Measurements from ENCODE around the gene AFF3.

AFF3 gene

DNA sequence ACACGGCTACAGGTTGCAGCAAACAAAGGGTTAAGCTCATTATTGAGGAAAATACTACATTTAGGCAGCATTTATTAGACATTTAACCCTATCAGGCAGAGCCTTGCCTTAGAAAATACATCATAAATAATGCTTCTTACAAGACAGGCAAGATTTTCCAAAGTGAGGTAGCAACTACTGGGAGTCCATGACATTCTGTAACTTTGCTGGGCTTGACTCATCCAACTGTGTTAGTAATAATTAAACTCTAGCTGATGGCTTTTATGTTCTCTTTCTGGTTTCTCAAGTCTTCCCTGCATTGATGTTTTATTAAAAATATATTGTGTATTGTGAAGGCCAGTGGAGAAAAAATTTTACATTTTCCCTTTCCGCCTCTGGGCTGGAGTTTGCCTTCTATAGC, 291.3 kb downstream of the AFF3 start:
- no peak for DNase-seq

DNA sequence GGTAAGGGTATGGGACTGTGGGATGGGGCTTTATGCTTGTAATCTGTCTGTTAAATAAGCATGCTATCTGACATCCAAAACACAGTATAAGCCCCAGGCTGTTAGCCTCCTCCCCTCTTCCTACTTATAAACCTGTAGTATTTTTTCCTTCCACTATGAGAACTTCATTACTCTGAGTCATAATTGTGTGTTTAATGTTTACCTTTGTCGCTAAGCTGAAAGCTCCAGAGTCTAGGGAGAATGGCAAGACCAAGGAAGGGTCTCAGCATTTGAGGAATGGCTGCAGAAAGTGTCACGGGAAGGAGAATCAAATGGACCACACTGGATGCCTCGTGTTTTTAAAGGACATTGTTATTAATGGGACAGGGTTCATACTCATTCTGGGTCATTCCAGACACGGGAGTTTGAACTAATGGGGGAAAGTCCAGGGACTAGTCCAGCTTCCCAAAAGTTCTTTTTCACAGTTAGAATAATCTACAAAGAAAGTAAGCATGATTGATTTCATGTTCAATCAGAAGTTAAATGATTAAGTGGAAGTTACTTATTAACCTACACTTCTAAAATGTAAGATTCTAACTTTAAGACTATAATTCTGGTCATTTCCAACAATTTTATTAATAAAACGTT, 292.2 kb downstream of the AFF3 start:
- DNase-seq = no peak

DNA sequence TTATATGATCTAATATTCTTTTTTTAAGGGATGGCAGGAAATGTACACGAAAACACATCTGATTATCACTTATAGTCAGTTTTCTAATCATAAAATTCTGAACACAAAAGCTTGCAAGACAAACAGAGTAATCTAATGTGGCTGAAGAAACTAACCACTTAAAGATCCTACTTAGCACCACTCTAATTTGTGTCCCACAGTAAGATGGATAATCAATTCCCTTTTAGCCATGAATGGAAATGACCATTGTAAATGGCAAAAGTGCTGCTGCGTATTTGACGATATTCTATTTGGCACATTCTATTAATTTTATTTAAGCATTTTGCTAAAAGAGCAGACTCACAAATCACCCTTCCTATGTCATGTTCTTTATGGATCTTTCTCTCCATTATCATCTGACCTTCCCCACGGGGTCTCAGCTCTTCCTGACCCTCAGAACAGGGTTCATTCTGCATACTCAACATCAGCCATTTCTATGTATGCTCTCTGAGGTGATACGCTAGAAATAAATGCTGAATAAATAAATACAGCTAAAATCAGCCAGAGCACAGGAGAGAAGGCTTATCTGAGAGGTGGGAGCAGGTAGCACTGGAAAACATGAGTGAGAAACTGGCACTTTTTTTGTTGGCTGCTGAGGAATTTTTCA, 295.8 kb downstream of the AFF3 start:
- DNase-seq = no peak

DNA sequence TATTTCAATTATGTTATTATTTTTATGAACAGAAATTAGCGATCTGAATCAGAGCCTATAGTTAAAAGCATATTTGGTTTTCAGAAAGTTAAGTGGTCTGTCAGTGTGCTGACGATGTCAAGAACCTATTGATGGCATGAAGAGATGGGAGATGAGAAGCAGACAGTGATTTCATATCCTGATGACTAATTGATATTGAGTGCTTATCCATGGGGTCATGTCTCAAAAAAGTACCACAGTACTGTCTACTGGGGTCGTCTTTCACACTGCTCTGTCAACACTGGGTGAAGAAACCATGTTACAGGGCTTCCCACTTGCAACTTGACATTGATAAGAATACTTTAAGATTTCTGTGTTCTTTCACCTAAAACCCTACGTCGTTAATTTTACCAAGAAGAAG, 297.1 kb downstream of the AFF3 start:
- no peak for DNase-seq

DNA sequence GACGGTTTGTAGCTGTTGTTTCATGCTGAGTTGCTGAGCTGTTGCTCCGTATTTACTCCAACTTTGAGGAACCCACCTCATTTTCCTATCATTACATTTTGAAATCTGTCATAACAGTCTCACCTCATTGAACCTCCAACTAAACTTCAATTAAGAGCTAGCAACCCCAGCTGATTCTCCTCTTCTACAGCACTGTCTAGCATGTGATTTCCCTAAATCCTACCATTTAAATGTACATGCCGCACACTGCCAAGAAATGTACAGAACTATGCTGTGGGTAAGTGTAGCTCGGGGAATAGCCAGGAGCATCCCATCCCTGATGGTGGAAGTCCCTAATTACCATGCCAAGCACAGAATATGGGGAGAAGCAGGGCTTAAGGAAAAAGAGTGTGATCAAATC, 299.9 kb downstream of the AFF3 start:
- no peak for DNase-seq

DNA sequence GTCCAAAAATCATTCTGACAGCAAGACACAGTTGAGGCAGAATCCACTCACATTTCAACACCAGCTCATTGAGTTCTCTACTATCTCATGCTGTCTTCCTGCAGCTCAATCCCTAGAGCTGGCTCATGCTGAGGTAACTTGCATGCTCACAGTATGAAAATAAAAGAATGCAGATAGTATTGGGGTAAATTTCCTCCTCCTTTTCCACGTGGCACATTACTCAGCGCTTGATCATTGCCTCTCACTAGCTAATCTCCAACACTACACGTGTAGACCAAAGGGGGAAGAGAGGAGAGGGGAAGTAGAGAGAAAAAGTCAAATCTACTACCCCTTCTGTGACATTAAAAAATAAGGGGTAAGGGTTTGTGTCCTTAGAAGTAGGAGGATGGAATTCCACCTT, 300.6 kb downstream of the AFF3 start:
- DNase-seq = no peak

DNA sequence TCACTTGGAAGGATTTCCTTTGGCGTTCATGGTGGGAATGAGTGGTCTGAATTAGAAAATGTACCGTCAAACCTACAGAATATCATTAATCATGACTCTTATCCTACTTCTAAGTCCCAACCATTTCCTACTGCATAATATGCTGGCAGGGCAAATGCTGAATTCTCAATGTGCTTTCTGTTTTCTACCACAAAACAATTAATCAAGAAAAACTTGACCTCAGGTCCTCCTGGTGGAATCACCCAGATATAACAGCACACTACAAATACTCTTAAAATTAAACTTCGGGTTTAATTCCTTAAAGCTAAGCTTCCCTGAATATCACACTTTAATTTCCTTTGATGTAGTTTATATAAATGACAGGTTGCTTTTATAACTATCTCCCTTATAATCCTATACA, 301.6 kb downstream of the AFF3 start:
- no peak for DNase-seq

DNA sequence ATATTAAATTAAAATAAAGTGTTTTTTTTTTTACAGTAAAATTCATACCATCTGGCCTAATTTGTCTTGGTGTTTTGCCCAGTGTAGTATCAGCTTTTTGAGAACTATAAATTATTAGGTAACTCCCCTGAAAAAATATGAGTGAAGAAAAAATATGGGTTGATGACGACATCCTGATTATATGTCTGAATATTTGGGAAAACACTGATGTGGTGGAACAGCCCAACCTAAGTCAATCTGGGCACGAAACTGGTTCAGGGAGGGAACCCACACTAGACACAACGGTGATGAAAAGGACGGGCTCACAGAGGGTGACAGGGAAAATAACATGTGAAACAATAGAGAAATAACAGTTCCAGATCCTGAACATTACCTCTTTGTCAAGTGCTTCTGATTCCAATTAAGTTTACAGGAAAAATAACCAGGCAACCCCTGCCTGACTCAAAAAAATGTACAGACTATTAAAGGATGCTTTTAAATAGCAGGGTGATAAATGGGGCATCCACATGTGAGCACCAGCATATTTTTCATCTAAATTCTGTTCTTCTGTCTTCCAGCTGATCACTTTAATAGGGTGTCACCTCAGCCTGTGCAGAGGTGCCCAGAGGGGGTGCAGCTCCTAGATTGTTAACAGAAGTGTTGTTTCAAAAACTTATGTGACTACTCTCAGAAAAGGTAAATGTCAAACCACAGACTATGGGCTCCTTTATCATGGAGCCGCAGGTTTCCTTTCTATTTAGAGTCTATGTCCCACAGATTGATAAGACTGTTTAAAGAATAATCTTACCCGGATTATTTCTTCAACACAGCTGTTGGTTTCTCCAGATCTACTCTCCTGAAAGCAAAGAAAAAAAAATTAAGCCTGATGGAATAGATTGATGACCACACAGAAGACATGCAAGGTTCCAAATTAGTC, 305.4 kb downstream of the AFF3 start:
- DNase-seq = peak; percentile 33

DNA sequence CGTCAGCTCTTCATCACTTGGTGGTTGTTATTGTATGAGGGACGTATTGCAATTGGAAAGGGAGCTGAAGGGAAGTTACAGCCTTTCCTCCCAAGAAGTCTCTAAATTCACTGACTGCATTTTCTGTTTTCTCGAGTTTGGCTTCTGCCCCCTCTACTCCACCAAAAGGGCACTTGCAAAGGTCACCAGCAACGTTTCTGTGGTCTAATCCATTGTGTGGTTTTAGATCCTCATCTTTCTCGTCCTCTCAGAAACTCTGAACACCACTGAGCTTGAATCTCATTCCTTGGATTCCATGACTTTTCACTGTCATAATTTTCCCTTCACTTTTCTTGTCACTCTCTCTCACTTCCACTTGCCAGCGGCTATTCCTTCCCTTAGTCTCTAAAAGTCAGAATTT, 308.0 kb downstream of the AFF3 start:
- no peak for DNase-seq

DNA sequence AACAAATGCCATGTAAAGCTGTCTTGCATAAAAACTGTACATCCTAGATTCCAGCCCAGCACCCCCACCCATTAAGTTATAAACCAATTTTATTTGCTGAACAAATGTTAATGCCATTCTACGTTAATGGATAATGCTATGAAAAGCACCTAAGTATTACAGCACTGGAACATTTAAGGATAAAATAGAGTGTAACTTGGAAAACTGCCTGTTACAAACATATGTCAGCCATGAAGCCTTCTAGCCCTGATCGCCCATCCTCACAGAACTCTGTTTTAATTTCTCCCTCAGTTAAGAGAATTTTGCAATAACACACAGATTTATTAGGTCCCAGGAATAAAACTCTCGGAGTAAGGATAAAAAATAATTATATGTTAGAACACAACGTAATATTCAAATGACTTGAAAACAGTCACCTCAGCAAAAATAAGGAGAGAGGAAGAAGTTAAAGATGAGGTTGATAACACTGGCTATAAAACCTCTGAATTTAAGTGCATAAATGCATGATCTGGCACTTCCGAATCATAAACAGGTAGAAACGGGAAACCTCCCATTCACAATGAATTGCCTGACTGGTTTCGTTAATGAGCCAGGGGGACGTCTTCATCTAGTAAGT, 308.7 kb downstream of the AFF3 start:
- no peak for DNase-seq

DNA sequence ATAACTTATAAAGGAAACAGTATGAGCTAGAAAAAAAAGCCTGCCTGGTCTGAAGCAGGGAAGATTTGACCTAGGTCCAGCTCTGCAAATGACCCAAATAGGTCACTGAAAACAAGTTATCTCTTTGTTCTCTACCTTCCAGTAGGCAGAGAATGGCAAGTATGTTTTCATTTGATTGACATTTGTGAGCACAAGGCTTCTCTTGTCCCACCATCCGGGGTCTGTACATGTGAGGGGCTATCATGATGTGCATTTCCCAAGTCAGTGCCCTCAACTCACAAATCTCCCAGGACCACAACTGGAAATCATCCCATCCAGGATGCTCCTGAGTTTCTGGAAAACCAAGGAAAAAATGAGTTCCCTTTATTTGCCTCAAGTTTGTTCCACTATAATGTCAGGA, 309.5 kb downstream of the AFF3 start:
- DNase-seq = no peak

DNA sequence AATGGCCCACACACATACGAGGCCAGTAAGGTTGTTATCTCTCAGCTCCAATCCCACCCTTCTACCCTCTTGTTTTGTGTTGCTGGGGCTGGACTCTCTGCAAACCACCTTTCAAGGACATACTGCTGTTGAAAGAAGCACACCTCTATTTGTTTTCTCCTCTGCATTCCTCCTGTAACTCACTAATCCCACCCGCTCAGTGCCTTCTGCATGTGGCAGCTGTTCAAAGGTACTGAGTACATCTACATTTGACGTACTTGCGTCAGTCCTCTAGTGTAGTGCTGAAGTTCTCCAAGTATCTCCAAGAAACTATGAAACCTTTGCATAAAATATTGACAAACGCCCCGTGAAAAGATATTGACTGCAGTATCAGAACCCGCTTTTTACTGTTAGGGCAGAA, 310.6 kb downstream of the AFF3 start:
- DNase-seq = no peak

DNA sequence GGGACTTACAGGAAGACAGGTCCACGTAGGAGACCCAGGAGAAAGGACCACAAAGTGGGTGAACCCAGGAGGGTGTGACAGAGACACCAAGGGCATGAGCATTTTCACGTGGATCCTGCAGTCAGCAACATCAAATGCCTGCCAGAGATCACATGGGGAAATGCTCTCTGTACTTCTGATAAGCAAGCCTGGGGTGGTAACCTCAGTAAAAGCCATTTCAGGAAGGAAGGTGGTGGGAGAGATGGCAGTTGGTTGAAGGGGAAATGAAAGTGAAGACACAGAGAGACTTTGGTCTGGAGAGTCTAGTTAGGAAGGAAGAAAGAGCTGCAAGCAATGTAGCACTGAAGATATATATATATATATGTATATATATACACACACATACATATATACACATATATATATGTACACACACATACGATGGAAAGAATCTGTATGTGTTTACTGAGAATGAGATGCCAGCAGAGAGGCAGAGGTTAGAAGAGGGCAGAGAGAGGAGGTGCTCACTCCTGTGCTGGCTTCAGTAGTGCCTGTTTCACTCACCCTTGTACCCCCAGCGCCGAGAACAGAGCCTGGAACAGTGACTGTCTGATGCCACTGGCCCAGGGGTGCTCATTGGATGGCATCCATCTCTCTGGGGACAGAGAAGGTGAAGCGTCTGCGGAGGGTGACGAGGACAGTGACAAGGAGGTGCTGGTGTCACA, 314.9 kb downstream of the AFF3 start:
- DNase-seq = peak; percentile 63

DNA sequence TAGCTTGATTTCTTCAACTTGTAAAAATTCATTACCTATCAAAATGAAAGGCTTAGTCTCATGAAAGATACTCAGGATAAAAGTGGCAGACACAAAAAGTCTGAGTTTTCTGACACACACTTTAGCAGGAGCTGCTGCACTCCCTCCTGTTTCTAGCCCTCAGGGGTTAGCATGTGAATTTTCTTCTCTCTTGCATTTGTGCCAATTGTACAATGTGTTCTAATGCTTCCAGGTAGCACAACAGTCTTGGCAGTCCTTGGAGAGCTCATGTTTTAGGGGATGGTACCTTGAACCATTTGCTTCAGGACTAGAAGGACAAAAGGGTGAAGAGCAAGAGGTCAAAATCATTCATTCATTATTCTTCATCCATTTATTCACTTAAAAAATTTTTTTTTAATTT, 316.8 kb downstream of the AFF3 start:
- DNase-seq = no peak

DNA sequence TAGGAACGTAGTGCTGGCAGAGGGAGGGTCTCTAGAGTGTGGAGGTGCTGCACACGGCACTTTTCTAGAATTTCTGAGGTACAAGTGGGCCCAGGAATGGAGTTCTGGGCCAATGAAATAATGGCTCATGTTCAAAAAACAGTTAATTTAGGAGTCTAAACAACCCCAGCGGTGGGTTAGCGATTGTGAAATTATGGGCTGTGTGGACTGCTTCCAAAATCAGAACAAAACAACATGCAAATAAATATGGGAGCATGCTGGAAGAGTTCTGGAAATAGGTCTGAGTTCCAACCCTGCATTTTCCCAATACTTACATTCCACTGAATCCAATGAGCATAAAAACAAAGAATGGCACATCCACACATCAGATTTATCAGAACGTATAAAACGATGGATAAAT, 317.6 kb downstream of the AFF3 start:
- no peak for DNase-seq

DNA sequence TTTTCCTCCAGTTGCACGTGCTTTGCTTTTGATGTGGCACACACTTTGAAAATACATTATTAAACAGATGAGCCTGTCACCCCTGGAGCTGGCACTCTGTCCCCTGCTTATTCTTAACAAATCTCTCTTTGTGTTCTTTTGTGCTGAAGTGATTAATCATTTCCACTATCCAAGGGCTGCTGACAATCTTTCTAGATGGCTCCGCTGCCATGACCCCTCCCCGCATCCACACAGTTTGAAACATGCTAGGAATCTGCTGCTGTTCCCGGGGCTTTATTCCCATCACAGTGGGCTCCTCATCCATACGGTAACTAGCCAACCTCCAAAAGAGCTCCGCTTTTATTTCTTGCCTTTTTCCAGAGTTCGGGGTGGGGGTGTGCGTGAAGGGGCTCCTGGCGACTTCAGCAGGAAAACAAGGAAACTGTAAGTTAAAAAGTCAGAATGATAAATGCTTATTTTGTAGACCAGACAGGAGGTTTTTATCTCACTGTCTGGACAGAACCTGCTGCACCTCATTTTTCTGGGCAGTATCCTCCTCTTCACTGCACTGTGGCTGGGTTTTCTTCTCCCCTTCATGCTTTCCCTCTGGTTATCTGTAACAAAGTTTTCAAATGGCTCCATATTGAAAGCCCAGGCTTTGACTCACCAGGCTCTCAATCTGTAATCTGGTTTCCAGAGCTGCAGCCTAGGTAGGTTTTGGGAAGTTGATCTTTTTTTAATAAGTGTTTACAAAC, 319.7 kb downstream of the AFF3 start:
- no peak for DNase-seq

DNA sequence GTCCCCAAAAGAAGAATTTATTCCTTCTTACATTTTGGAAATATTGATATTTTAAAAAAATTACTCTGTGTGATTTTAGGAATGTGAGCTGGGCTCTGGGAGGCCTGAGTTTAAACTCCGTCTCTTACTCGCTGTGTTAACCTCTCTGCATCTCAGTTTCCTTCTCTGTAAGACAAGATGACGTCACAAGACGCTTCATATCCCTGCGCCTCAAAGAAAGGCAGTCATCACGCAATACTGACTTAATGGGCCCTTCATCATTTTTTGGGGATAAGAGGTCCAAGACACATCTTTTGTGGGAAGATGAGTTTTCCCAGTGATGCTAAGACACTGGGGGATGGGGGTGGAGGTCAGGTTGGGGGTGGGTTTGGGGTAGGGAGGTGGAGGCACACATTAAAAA, 320.4 kb downstream of the AFF3 start:
- no peak for DNase-seq

DNA sequence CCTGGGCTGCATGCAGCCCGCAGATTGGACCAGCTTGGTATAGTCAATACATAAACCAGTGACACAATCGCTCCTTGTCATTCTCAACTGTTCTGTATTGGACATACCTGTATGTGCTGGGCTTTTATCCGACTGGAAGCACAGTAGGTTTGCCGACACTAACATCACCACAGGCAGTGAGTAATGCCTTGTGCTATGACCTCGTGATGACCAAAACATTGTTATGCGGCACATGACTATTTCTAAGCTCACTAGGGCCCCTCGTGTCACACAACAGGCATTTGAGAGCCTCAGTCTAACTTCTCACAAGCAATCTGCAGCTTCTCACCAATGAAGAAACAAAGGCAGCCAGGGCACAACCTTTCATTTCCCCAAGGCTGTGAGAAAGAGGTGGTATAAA, 320.8 kb downstream of the AFF3 start:
- no peak for DNase-seq

DNA sequence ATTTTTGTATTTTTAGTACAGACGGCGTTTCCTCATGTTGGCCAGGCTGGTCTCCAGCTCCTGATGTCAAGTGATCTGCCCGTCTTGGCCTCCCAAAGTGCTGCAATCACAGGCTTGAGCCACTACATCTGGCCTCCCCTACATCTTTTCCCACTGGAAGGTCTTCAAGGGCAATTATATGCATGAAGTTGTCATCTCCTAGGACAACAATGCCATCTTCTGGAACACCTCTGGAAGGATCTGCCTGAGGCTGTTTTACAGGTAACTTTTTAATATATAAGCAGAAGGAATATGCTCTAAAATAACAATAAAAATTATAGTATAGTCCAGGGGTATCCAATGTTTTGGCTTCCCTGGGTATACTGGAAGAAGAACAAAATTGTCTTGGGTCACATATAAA, 321.4 kb downstream of the AFF3 start:
- no peak for DNase-seq

DNA sequence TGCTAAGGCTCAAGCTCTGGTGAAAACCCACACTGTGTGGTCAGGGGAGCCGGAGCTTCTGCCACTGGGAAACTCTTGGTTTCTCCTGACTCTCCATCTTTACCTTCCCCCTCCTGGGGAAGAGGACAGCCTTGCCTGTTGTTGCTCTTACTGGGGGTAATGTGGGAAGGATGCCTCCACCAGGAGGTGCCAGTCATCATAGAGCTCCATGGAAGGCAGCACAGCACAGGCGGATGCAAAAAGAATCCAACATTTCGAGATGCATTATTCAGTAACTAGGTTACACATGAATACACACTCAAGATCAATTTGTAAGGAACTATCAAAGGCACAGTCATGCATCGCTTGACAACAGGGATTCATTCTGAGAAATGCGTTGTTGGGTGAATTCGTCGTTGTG, 322.6 kb downstream of the AFF3 start:
- DNase-seq = no peak

DNA sequence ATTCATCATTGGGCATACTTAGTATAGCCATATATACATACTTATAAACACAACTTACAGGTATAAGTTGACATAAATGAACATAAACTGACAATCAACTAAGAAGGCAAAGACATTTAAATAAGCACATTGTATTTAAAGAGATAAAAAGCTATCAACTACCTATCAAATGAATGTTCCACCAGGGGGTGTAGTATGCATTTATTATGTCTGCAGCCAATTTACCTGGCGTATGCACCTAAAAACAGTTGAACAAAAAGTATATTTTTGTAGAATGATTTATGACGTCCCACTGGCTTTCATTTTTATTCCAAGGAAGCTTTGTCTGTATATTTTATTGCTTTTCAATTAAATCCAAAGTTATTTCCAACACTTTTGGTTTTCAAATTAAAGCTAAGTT, 323.5 kb downstream of the AFF3 start:
- peak; percentile 62 for DNase-seq

DNA sequence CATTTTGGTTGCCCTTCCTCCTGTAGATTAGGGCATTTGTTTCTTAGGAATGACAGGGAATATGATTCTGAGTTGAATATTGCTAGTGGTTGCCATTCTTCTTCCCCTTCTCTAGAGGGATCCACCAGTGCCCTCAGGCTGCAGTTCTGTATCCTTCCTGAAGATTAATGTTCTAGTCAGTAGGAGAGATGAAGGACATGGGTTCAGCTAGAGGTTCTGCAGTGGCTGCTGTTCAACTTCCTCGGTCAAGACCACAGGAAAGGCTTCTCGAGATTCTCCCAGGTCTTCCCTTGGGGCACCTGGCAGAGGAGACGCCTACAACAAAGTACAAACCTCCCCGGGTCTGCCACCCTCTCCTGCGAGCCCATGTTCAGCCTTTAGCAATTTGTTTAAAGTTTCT, 325.5 kb downstream of the AFF3 start:
- no peak for DNase-seq
